Adrenal gland (tissue), 12 donors: ENCODE results near the gene EPC1. TPM values are rescaled to one million over a fixed set of nuclear protein-coding genes. Genes with fewer than 3 reads are reported as not detected.

Source experiments
- polyA plus RNA-seq, 3 donors: library from polyadenylated mRNA; stranded (reverse); fragments of 200-250 nt in 2 of 3; fragments of 350-450 nt in 1 of 3; fragmentation: Illumina TruSeq in 1 of 3; extraction: RNeasy Lipid Tissue Mini Kit (QIAGEN cat#74804) in 1 of 3; gene quantifications; one replicate each; pipeline ENCODE4 v1.2.3, GENCODE V29; 2013 to 2014
- small RNA-seq, 2 donors: library from RNA; depleted of rRNA; stranded (forward); fragments of <200 nt; gene quantifications; one replicate each; pipeline ENCODE3, GENCODE V24; 2016
- total RNA-seq, 9 donors: library from RNA; depleted of rRNA in 4 of 9; stranded (reverse); fragments of >200 nt in 4 of 9; fragments of 120-200 nt in 1 of 9; fragmentation: NEBNext Ultra II Directional in 1 of 9; extraction: Animal tissue kit (Norgen Biotek cat#: 25700) in 1 of 9; gene quantifications; one replicate each; pipeline versions ENCODE4 v1.1.0 to v1.2.4, GENCODE V29; 2013 to 2023
- donor health status: healthy with polysubstance abuse.
- donor health status: Bipolar disorder and iron deficiency.
- donor health status: DM: yes; HTN: yes; CAD: no.
- donor health status: DM: no; HTN: no; CAD: no.
- donor health status: DM: no; HTN: no; CAD: no.
- donor health status: DM: yes; HTN: yes; CAD: no.

The EPC1 gene
- total and polyA plus RNA-seq, 12 donors: 10.9 to 43.6 (median 24.4) TPM

Small RNA genes lying within 50 kb of the gene (small RNA-seq; reads per million reads assigned to genes)
- 0 reads per million in 2 donors for gene RNU6-1244P

Other genes with a start within 250 kb of the EPC1 start
- gene CCDC7, start 99.0 kb upstream of the EPC1 start, total RNA-seq: 10 to 100 TPM in 8 of 9 donors, 1 to 10 TPM in 1; 8.5 to 31.2 (median 22.9) TPM
- 1 to 10 TPM; 1.8 to 3.4 (median 1.9) TPM for gene CCDC7, start 99.0 kb upstream of the EPC1 start, polyA plus RNA-seq